GM23338 (cell line): ENCODE results near the gene ARHGAP19. TPM values are rescaled to one million over a fixed set of nuclear protein-coding genes. Genes with fewer than 3 reads are reported as not detected.

Source experiments
- ATAC-seq: fragments of 200-7000 bp; cut with Tn5 transposase; 3 replicates; pipeline ENCODE4 v1.9.1; 2020
- DNase-seq: peaks from one replicate; pipeline ENCODE4 v3.0.0-alpha.2; 2015; ENCODE audit warnings: low spot score
- H2AFZ ChIP-seq: fragments of 200-600 bp; sonication (generic); 2 replicates; pipeline ENCODE4 v1.8.0; 2016; ENCODE audit warnings: antibody characterized with exemption, mild to moderate bottlenecking, moderate library complexity
- H3F3A ChIP-seq: fragments of 200-600 bp; sonication (generic); replicated peaks from 2 replicates; pipeline ENCODE4 v1.8.0; 2017; ENCODE audit warnings: antibody characterized with exemption, mixed run types, low read depth
- H3K27ac ChIP-seq: fragments of 200-600 bp; sonication (generic); 2 replicates; pipeline ENCODE4 v1.6.1; 2016; ENCODE audit warnings: low read depth
- H3K27me3 ChIP-seq: fragments of 200-600 bp; sonication (generic); 2 replicates; pipeline ENCODE4 v1.8.0; 2016; ENCODE audit warnings: mild to moderate bottlenecking, mixed run types, moderate library complexity; ENCODE audit not compliant: insufficient read depth
- H3K36me3 ChIP-seq: fragments of 200-600 bp; sonication (generic); 2 replicates; pipeline ENCODE4 v1.8.0; 2016; ENCODE audit warnings: mild to moderate bottlenecking; ENCODE audit not compliant: insufficient read depth
- H3K4me1 ChIP-seq: fragments of 200-600 bp; sonication (generic); 2 replicates; pipeline ENCODE4 v1.8.0; 2016; ENCODE audit warnings: mild to moderate bottlenecking, moderate library complexity; ENCODE audit not compliant: insufficient read depth
- H3K4me2 ChIP-seq: fragments of 200-600 bp; sonication (generic); 2 replicates; pipeline ENCODE4 v1.7.1; 2017; ENCODE audit warnings: mixed run types
- H3K4me3 ChIP-seq: fragments of 200-600 bp; sonication (generic); 2 replicates; pipeline ENCODE4 v1.6.1; 2016; ENCODE audit warnings: mixed run types
- H3K79me2 ChIP-seq: fragments of 200-600 bp; sonication (generic); replicated peaks from 2 replicates; pipeline ENCODE4 v1.8.0; 2017; ENCODE audit warnings: mild to moderate bottlenecking; ENCODE audit not compliant: insufficient read depth
- H3K9me2 ChIP-seq: fragments of 200-600 bp; sonication (generic); 2 replicates; pipeline ENCODE4 v1.8.0; 2017; ENCODE audit not compliant: insufficient read depth
- H4K20me1 ChIP-seq: fragments of 200-600 bp; sonication (generic); replicated peaks from 2 replicates; pipeline ENCODE4 v1.8.0; 2017; ENCODE audit warnings: mild to moderate bottlenecking; ENCODE audit not compliant: insufficient read depth
- H3K27ac Mint-ChIP-seq: 2 replicates; pipeline ENCODE4 v1.8.0; 2020; ENCODE audit warnings: inconsistent platforms, mild to moderate bottlenecking, moderate library complexity, mixed read lengths
- H3K27me3 Mint-ChIP-seq: 3 replicates; pipeline ENCODE4 v1.8.0; 2022; ENCODE audit warnings: low read depth, mild to moderate bottlenecking, moderate library complexity, mixed read lengths, inconsistent platforms; ENCODE audit not compliant: insufficient read depth, poor library complexity
- H3K36me3 Mint-ChIP-seq: 3 replicates; pipeline ENCODE4 v1.8.0; 2021; ENCODE audit warnings: low read depth, mild to moderate bottlenecking, inconsistent platforms, moderate library complexity, mixed read lengths
- H3K4me1 Mint-ChIP-seq: 3 replicates; pipeline ENCODE4 v1.8.0; 2020; ENCODE audit warnings: mild to moderate bottlenecking, inconsistent platforms, mixed read lengths
- H3K4me3 Mint-ChIP-seq: 3 replicates; pipeline ENCODE4 v1.8.0; 2021; ENCODE audit warnings: moderate library complexity, mild to moderate bottlenecking, inconsistent platforms, mixed read lengths
- H3K9me3 Mint-ChIP-seq: 3 replicates; pipeline ENCODE4 v1.8.0; 2020; ENCODE audit warnings: moderate library complexity, mild to moderate bottlenecking, inconsistent platforms, mixed read lengths
- CREB1 ChIP-seq: fragments of 250-450 bp; sonication (Bioruptor Pico); IDR thresholded peaks from 2 replicates; pipeline ENCODE4 v1.5.0; 2020; ENCODE audit warnings: low read depth, mild to moderate bottlenecking, moderate library complexity
- CTCF ChIP-seq, 2 experiments: fragments of 200-600 bp in 1 of 2; sonication (generic) in 1 of 2; conservative IDR thresholded peaks; 2 replicates each; pipeline versions ENCODE4 v1.5.1 to v1.6.1; 2016 to 2017; ENCODE audit warnings: antibody characterized with exemption in 2 of 2, low read depth in 2 of 2, mild to moderate bottlenecking in 2 of 2, moderate library complexity in 1 of 2
- EZH2phosphoT487 ChIP-seq: fragments of 200-600 bp; sonication (generic); IDR thresholded peaks from one replicate; pipeline ENCODE4 v1.8.1; 2018; ENCODE audit warnings: antibody characterized with exemption; ENCODE audit not compliant: unreplicated experiment
- ZNF462 ChIP-seq: fragments of 250-450 bp; sonication (Bioruptor Pico); IDR thresholded peaks from 2 replicates; pipeline ENCODE4 v1.5.0; 2020; ENCODE audit warnings: mild to moderate bottlenecking, moderate library complexity
- polyA plus RNA-seq: library from polyadenylated mRNA; unstranded; fragments of >200 nt; fragmentation: Nextera tagmentation; extraction: Ambion mirVana; gene quantifications from 2 replicates; pipeline ENCODE4 v1.2.1, GENCODE V29; 2016
- total RNA-seq: library from RNA; depleted of rRNA; stranded (reverse); fragments of >200 nt; shearing (Covaris generic); gene quantifications from 2 replicates; pipeline ENCODE4 v1.2.3, GENCODE V29; 2014

The ARHGAP19 gene
- total and polyA plus RNA-seq, 2 experiments from 2014 or later, result 11.5 to 38.8 TPM

GRCh38 chr10:97300980-97301379 lies 8.5 kb upstream of the ARHGAP19 start (continued):
- no peak for TF ChIP-seq CTCF (conservative IDR thresholded peaks at IDR 0.05; ENCODE audit: low read depth in 2 of 2)
- TF ChIP-seq ZNF462 (CRISPR knock-in tag), result no peak
- TF ChIP-seq EZH2phosphoT487, result no peak

GRCh38 chr10:97298223-97298571 lies 5.8 kb upstream of the ARHGAP19 start:
- Mint-ChIP-seq H3K4me3 (no peak overlapping the region), H3K4me1 (no peaks in the 10 kb centered on the region), H3K36me3 (no peaks in the 10 kb centered on the region), H3K27ac (no peak overlapping the region), H3K9me3 (no peaks in the 10 kb centered on the region), H3K27me3 (peaks cover 3% of the 10 kb centered on the region)
- Histone ChIP-seq H4K20me1 (no peaks in the 10 kb centered on the region), H3F3A (peaks cover 7% of the 10 kb centered on the region), H3K27me3 (no peaks in the 10 kb centered on the region), H2AFZ (peak overlapping the region; percentile 72), H3K79me2 (no peaks in the 10 kb centered on the region), H3K9me2 (no peaks in the 10 kb centered on the region), H3K4me2 (no peak overlapping the region), H3K27ac (no peak overlapping the region), H3K36me3 (no peaks in the 10 kb centered on the region), H3K4me3 (no peak overlapping the region), H3K4me1 (no peaks in the 10 kb centered on the region)
- DNase-seq (no peak), ATAC-seq (no peak)
- no peak for TF ChIP-seq CREB1 (CRISPR knock-in tag)
